HEK293T (cell line): ENCODE measurements around the gene DNAH3.
"Not testable (repeated sequence)": the region's sequence is repeated elsewhere in the genome, so short reads cannot be mapped to it uniquely, and the experiment has no call there.

Source experiments
- CTCF ChIA-PET: fragments of 350-600 bp; formaldehyde crosslinking; extraction: SDS; loops from one replicate; lab custom pipeline; 2021; ENCODE audit warnings: antibody characterized with exemption, inconsistent platforms; lab: Yijun Ruan, JAX
- POLR2A ChIA-PET: fragments of 350-600 bp; formaldehyde crosslinking; extraction: SDS; loops from one replicate; lab custom pipeline; 2020; ENCODE audit warnings: antibody characterized with exemption, inconsistent platforms; lab: Yijun Ruan, JAX
- DNase-seq: peaks from one replicate; pipeline ENCODE4 v3.0.0; 2012; ENCODE audit warnings: mixed read lengths; ENCODE audit errors: extremely low spot score
- ARNT ChIP-seq: fragments of 450-650 bp; IDR thresholded peaks from 2 replicates; pipeline ENCODE4 v1.6.1; 2017; ENCODE audit warnings: mild to moderate bottlenecking
- BHLHE40 ChIP-seq: fragments of 450-650 bp; IDR thresholded peaks from 2 replicates; pipeline ENCODE4 v1.6.1; 2016; ENCODE audit warnings: mild to moderate bottlenecking, moderate library complexity, borderline replicate concordance
- CTBP1 ChIP-seq: fragments of 450-650 bp; IDR thresholded peaks from 2 replicates; pipeline ENCODE4 v1.6.1; 2016; ENCODE audit warnings: borderline replicate concordance
- ELF4 ChIP-seq: fragments of 450-650 bp; IDR thresholded peaks from 2 replicates; pipeline ENCODE4 v1.6.1; 2017; ENCODE audit warnings: antibody characterized with exemption
- FOXA1 ChIP-seq: fragments of 450-650 bp; IDR thresholded peaks from 2 replicates; pipeline ENCODE4 v1.6.1; 2016; ENCODE audit warnings: mild to moderate bottlenecking
- FOXK2 ChIP-seq: fragments of 450-650 bp; IDR thresholded peaks from 2 replicates; pipeline ENCODE4 v1.6.1; 2016; ENCODE audit warnings: mild to moderate bottlenecking
- FOXM1 ChIP-seq: fragments of 450-650 bp; IDR thresholded peaks from 2 replicates; pipeline ENCODE4 v1.6.1; 2017; ENCODE audit warnings: mild to moderate bottlenecking, borderline replicate concordance
- HDGF ChIP-seq: fragments of 450-650 bp; IDR thresholded peaks from 2 replicates; pipeline ENCODE4 v1.6.1; 2017; ENCODE audit warnings: antibody characterized with exemption, borderline replicate concordance
- L3MBTL2 ChIP-seq: fragments of 450-650 bp; conservative IDR thresholded peaks from 2 replicates; pipeline ENCODE4 v1.6.1; 2016; ENCODE audit warnings: mild to moderate bottlenecking
- LEF1 ChIP-seq: fragments of 450-650 bp; IDR thresholded peaks from 2 replicates; pipeline ENCODE4 v1.6.1; 2017; ENCODE audit warnings: mild to moderate bottlenecking, borderline replicate concordance
- NFRKB ChIP-seq: fragments of 450-650 bp; IDR thresholded peaks from 2 replicates; pipeline ENCODE4 v1.6.1; 2016; ENCODE audit warnings: mild to moderate bottlenecking, moderate library complexity
- PKNOX1 ChIP-seq: fragments of 450-650 bp; IDR thresholded peaks from 2 replicates; pipeline ENCODE4 v1.6.1; 2016
- SP1 ChIP-seq: fragments of 450-650 bp; IDR thresholded peaks from 2 replicates; pipeline ENCODE4 v1.6.1; 2017
- SUZ12 ChIP-seq: fragments of 450-650 bp; IDR thresholded peaks from 2 replicates; pipeline ENCODE4 v1.6.1; 2016; ENCODE audit warnings: mild to moderate bottlenecking
- TARDBP ChIP-seq: fragments of 450-650 bp; IDR thresholded peaks from 2 replicates; pipeline ENCODE4 v1.6.1; 2016
- ZNF384 ChIP-seq: fragments of 450-650 bp; IDR thresholded peaks from 2 replicates; pipeline ENCODE4 v1.6.1; 2016

DNAH3 gene

DNA sequence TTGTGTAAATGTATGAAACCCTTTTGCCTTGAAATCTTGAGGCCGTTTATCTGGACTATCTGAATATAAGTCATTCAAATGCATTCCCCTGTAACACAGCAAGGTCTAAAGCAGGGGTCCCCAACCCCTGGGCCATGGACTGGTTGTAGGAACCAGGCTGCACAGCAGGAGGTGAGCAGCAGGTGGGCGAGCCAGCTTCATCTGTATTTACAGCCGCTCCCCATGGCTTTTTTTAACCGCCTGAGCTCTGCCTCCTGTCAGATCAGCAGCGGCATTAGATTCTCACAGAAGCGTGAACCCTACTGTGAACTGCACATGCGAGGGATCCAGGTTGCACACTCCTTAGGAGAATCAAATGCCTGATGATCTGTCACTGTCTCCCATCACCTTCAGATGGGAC lies 24.1 kb downstream of the DNAH3 start:
- DNase-seq, result no peak
- ChIA-PET CTCF (no interaction called here), POLR2A (no interaction called here)
- TF ChIP-seq LEF1 (no peak), CTBP1 (no peak), L3MBTL2 (no peak), PKNOX1 (no peak), FOXM1 (no peak), SUZ12 (no peak), ZNF384 (no peak), TARDBP (no peak), SP1 (no peak)

GRCh38 chr16:21125191-21125590 lies 25.5 kb downstream of the DNAH3 start:
- CTCF ChIA-PET, result no interaction called here
- TF ChIP-seq PKNOX1 (no peak), ARNT (no peak), FOXM1 (no peak), ZNF384 (no peak), SUZ12 (no peak), BHLHE40 (no peak), CTBP1 (no peak), FOXK2 (no peak), TARDBP (no peak)
- POLR2A ChIA-PET, result no interaction called here
- no peak for DNase-seq

DNA sequence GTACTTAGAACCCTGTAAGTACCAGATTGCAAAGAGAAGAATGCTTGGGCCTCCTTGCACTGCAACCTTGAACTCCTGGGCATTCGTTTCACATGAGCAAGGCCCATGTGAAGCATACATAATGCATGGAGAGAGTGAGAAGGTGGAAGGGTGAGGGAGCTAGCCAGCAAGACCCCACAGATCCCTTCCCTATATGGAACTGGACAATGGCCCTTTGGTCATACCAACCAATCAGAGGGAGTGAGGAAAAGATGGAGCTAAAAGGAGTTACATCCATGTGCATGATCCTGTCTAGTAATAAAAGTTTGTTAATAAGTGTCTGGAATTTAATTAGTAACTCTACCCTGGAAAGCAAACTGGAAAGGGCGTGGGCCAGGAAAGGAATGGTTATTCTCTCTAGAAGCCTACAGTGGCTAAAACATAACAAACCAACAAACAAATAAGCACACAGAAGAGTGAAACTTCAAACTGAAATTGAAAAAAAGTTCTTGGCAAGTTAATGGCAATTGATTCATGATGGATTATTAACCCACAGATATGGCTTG lies 29.6 kb downstream of the DNAH3 start:
- DNase-seq, result no peak
- CTCF ChIA-PET, result no interaction called here
- TF ChIP-seq FOXK2 (no peak), SUZ12 (no peak), NFRKB (no peak), FOXM1 (no peak), ZNF384 (no peak), PKNOX1 (no peak), ARNT (no peak), L3MBTL2 (no peak)
- POLR2A ChIA-PET, result no interaction called here

DNA sequence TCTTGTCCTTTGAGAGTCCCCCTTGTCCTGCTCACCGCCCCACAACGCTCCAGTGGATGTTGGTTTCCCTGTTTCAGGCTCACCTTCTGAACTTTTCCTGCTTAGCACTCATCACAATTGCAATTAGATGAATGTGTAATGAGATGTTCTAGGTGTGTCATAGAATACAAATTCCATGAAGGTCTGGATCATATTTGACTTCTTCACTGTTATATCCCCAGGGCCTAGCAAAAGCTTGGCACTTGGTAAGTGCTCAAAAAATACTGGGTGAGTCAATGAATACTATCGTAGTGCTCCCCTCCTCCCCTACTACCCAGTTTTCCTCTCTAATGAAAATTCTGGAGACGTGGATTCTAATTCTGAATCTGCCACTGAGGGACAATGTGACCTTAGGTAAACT lies 33.1 kb downstream of the DNAH3 start:
- no peak for DNase-seq
- POLR2A ChIA-PET, result no interaction called here
- CTCF ChIA-PET, result no interaction called here
- TF ChIP-seq FOXA1 (no peak), SUZ12 (no peak), NFRKB (no peak), CTBP1 (no peak), HDGF (no peak)

DNA sequence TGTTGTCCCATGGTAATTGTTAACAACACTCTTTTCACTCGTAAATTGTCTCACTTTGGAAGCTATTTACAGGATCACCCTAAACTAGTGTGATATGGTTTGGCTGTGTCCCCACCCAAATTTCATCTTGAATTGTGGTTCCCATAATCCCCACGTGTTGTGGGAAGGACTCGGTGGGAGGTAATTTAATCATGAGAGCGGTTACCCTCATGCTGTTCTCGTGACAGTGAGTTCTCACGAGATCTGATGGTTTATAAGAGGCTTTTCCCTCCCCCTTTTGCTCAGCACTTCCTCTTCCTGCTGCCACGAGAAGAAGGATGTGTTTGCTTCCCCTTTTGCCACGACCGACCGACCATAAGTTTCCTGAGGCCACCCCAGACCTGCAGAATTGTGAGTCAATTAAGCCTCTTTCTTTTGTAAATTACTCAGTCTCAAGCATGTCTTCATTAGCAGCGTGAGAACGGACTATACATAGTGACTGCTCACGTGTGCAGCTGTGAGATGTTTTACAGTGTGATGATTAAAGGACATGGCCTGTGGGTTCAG lies 34.4 kb downstream of the DNAH3 start:
- no peak for DNase-seq
- ChIA-PET CTCF (no interaction called here), POLR2A (no interaction called here)
- no peak for TF ChIP-seq ELF4
- TF ChIP-seq L3MBTL2, result 0 out of 2 replicates have a peak, but pooled peaks have one; percentile 18
- no peak for TF ChIP-seq TARDBP

DNA sequence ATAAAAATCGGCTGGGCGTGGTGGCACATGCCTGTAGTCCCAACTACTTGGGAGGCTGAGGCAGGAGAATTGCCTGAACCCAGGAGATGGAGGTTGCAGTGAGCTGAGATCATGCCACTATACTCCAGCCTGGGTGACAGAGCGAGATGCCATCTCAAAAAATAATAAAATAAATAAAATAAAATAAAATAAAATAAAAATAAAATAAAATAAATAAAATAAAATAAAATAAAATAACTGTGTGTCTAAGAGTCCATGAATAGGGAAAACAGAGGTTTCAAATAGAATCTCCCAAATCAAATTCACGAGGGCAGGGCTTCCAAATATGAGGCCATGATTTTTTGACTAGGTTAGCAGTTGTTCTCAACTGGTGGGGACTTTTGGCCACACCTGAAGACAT lies 35.1 kb downstream of the DNAH3 start:
- CTCF ChIA-PET, POLR2A ChIA-PET: not testable (repeated sequence)

GRCh38 chr16:21103941-21104860 lies 46.4 kb downstream of the DNAH3 start:
- CTCF ChIA-PET, result interaction anchor here (0.6 kb wide), 1 partner anchor 1968 kb away, joined by 3 read pairs; no protein-coding TSS in a partner anchor
- POLR2A ChIA-PET, result no interaction called here

More for the DNA sequence above, 35.1 kb downstream of the DNAH3 start:
- DNase-seq, result not testable (repeated sequence)

More at GRCh38 chr16:21103941-21104860, 46.4 kb downstream of the DNAH3 start:
- DNase-seq, result no peak
- TF ChIP-seq NFRKB, result no peak
- no peak for TF ChIP-seq CTBP1
- no peak for TF ChIP-seq HDGF
- no peak for TF ChIP-seq FOXM1
- no peak for TF ChIP-seq L3MBTL2
- TF ChIP-seq FOXK2, result no peak
- no peak for TF ChIP-seq TARDBP
- no peak for TF ChIP-seq ARNT
- TF ChIP-seq LEF1, result no peak
- no peak for TF ChIP-seq SUZ12
- TF ChIP-seq SP1, result no peak
- TF ChIP-seq BHLHE40, result no peak
- no peak for TF ChIP-seq FOXA1
